ENCODE data around the gene KCNG3.

- TF ChIP-seq CTCF (IDR thresholded peaks at IDR 0.05), result no peak
- TF ChIP-seq EP300 (IDR thresholded peaks at IDR 0.05), result no peak
- no peak for TF ChIP-seq POLR2AphosphoS5 (IDR thresholded peaks at IDR 0.05)
Observed at GRCh38 chr2:42421601-42422239, 72.1 kb downstream of the KCNG3 start.
